Effector memory CD8-positive, alpha-beta T cell (primary cell): Measurements from ENCODE around the gene MFSD1.

Source experiments
- ATAC-seq: fragments of 150-1000 bp; cut with Tn5 transposase; replicated peaks from 2 replicates; pipeline ENCODE4 v1.10.0; 2021; ENCODE audit warnings: mild to moderate bottlenecking, moderate library complexity
- DNase-seq, 3 experiments: peaks; one replicate each; pipeline ENCODE4 v3.0.0; 2021
- H3K27ac Mint-ChIP-seq, 2 donors: one replicate each; pipeline ENCODE4 v1.8.0; 2022; ENCODE audit warnings: mild to moderate bottlenecking in 2 of 2, mixed read lengths in 2 of 2, moderate library complexity in 2 of 2
- H3K27me3 Mint-ChIP-seq, 2 donors: one replicate each; pipeline ENCODE4 v1.8.0; 2022; ENCODE audit warnings: mixed read lengths in 2 of 2
- H3K36me3 Mint-ChIP-seq: one replicate; pipeline ENCODE4 v1.8.0; 2022; ENCODE audit warnings: mild to moderate bottlenecking, moderate library complexity, mixed read lengths; ENCODE audit not compliant: insufficient read depth
- H3K4me1 Mint-ChIP-seq, 2 donors: one replicate each; pipeline ENCODE4 v1.8.0; 2022; ENCODE audit warnings: low read depth in 2 of 2, mixed read lengths in 2 of 2
- H3K4me3 Mint-ChIP-seq, 2 donors: one replicate each; pipeline ENCODE4 v1.8.0; 2022; ENCODE audit warnings: mild to moderate bottlenecking in 2 of 2, mixed read lengths in 2 of 2, moderate library complexity in 2 of 2
- H3K9me3 Mint-ChIP-seq, 2 donors: one replicate each; pipeline ENCODE4 v1.8.0; 2022; ENCODE audit warnings: mixed read lengths in 2 of 2

MFSD1 gene

DNA sequence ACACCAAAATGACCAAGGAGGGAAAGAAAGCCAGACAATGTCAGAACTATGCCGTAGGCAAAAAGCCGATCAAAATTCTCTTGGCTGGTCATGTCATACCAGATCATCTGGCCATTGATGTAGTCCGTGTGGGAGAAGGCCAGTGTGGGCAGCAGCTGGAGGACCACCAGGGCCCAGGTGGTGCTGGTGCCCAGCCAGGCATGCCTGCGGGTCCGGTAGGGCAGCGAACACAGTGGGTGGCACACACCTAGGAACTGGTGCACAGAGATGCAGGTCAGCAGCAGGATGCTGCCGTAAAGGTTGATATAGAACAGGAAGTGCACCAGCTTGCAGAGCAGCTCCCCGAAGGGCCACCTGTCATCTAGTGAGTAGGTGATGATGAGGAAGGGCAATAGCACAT is 39.5 kb downstream of the MFSD1 start:
- H3K4me1 Mint-ChIP-seq: peaks cover 5 to 13% of the 10 kb centered on the region in 2 donors
- H3K36me3 Mint-ChIP-seq: no peaks in the 10 kb centered on the region
- peaks cover 0 to 8% of the 10 kb centered on the region in 2 donors for H3K27me3 Mint-ChIP-seq
- no peak overlapping the region for H3K4me3 Mint-ChIP-seq
- no peaks in the 10 kb centered on the region for H3K9me3 Mint-ChIP-seq
- H3K27ac Mint-ChIP-seq: no peak overlapping the region
- DNase-seq: no peak
- no peak for ATAC-seq

DNA sequence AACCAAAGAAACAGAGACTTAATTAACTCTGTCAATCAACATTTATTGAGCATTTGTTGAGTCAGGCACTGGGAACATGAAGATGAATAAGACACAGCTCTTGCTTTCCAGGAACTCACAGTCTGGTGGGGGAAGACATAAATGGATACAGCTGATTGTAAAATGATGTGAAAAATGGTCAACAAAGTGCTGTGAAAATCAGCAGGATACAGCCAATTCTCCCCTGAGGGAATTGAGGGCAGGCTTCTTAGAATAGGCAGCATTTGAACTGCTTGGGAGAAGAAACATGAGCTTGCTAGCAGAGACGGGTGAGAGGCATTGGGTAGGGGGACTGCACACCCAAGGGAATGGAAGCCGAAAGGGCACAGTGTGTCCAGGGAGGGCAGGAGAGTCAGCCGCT is 41.1 kb downstream of the MFSD1 start:
- DNase-seq (no peak), ATAC-seq (no peak)
- Mint-ChIP-seq H3K4me1 (no peaks in the 10 kb centered on the region), H3K36me3 (no peaks in the 10 kb centered on the region), H3K4me3 (no peak overlapping the region), H3K27ac (no peak overlapping the region), H3K27me3 (peaks cover 0 to 17% of the 10 kb centered on the region in 2 donors), H3K9me3 (no peaks in the 10 kb centered on the region)

DNA sequence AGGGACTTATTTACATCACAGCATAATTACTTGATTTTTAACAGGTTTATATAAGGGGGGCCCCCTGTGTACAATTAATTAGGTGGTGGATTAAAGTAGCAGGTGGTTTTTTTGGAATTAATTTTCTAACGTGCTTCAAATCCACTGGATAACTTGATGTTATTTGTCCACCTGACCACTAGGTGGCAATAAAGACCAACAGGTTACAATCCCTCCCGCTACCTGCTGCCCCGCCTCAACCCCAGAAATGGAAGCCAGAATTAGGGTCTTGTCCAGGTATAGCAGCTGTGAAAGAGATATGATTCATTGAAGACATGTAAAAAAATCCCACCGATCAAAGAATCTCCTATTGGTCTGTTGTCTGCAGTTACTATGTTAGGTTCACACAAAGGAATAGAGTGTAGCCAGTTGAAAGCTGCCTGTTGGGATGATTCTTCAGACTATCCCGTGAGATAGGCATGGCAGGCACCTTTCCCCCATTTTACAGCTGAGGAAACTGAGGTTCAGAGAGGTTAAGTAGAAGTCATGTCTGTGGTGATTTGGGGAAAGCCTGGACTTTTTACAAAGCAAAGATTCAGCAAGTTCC is 44.0 kb downstream of the MFSD1 start:
- Mint-ChIP-seq H3K27ac (no peak overlapping the region), H3K4me3 (no peak overlapping the region), H3K36me3 (no peaks in the 10 kb centered on the region), H3K9me3 (no peaks in the 10 kb centered on the region), H3K4me1 (no peaks in the 10 kb centered on the region), H3K27me3 (peaks cover 0 to 19% of the 10 kb centered on the region in 2 donors)
- peak; percentile 17 to 23 (median 18) for DNase-seq
- peak; percentile 59 for ATAC-seq

DNA sequence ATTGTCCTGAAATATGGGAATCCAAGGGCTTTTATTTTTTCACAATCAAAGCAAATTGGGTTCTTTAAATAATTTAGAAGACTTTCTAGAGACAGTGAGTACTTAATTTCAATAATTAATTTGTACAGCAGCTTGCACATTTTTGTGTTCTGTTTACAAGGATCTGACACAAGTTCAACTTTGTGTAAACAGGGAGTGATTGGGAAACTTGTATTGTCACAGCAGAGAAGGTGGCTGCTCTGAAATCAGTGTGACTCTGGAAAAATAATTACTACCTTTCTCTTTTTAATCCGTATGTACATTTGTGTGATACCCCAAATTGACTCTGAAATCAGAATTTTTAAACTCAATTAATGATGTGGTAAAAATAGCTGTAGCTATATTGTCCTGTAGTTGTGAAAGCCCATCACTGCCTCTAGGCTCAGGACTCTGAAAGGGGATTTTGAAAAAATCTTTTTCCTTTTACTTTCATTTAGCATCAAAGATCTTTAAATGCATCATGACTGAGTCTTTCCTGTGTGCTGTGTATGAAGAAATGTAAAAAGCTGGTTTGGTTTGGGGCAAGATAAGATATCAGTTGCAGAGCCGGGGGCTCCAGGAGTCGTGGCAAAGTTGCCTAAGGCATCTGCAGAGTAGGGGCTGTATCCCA is 45.1 kb downstream of the MFSD1 start:
- Mint-ChIP-seq H3K27ac (no peak overlapping the region), H3K4me1 (no peaks in the 10 kb centered on the region), H3K9me3 (no peaks in the 10 kb centered on the region), H3K36me3 (no peaks in the 10 kb centered on the region), H3K27me3 (peaks cover 0 to 19% of the 10 kb centered on the region in 2 donors), H3K4me3 (no peak overlapping the region)
- ATAC-seq (no peak), DNase-seq (no peak)

DNA sequence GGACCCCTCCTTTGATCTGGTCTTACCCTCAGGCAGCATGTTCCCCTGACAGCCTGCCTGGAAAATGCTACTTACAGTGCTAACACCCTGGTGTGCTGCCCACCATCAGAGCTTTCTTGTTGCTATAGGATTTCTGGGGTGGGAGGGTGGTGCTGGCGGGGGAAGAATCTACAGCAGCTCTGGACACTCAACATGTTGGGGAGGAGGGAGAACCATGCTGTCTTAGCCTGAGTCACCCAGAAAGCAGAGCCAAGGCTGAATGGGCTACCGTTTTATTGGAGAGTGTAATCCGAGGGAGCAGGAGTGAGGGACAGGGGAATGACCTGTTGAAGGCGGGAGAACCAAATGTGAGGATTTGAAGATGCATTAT is 45.6 kb downstream of the MFSD1 start:
- H3K9me3 Mint-ChIP-seq: no peaks in the 10 kb centered on the region
- no peak overlapping the region for H3K4me3 Mint-ChIP-seq
- DNase-seq (no peak), ATAC-seq (no peak)
- no peak overlapping the region for H3K27ac Mint-ChIP-seq
- no peaks in the 10 kb centered on the region for H3K4me1 Mint-ChIP-seq
- no peaks in the 10 kb centered on the region for H3K36me3 Mint-ChIP-seq
- H3K27me3 Mint-ChIP-seq: peaks cover 0 to 19% of the 10 kb centered on the region in 2 donors

DNA sequence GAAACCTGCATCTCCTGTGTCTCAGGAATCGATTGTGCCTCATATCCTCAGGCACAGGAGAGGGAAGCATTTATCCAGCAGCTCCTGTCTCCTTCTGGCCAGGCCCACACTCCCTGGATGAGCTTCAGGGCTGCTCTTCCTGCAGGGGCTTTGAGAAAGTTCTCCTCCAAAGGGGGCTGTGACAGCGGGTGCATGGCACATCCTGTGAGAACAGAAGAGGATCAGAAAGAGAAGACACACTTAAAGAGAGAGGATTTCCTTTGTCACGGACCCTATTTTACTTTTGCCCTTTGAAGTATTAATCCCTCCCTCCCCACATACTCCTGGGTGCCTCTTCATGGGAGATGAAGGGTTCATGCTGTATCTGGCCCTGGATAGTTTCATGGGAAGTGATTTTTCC is 46.0 kb downstream of the MFSD1 start:
- H3K4me3 Mint-ChIP-seq: no peak overlapping the region
- H3K9me3 Mint-ChIP-seq: no peaks in the 10 kb centered on the region
- DNase-seq: no peak
- no peak overlapping the region for H3K27ac Mint-ChIP-seq
- H3K27me3 Mint-ChIP-seq: peaks cover 0 to 19% of the 10 kb centered on the region in 2 donors
- ATAC-seq: no peak
- no peaks in the 10 kb centered on the region for H3K36me3 Mint-ChIP-seq
- no peaks in the 10 kb centered on the region for H3K4me1 Mint-ChIP-seq

DNA sequence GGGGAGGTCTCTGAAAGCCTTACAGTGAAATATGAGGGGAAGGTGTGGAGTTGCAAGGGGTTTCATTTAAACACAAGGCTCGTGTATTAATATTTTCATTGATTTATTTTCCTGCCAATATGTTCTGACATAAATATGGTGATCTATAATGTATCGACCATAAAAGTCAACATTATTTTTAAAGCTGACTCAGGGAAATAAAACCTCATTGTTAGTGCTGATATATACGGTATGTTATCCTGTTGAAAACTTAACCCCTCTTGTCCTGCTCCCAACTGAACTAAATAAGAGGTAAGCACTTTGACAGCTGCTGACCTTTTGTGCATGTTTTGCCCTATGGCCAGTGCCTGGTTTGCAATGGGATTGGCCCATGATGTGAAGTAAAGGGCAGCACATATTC is 47.9 kb downstream of the MFSD1 start:
- peaks cover 1 to 12% of the 10 kb centered on the region in 2 donors for H3K27me3 Mint-ChIP-seq
- H3K27ac Mint-ChIP-seq: no peak overlapping the region
- no peaks in the 10 kb centered on the region for H3K4me1 Mint-ChIP-seq
- H3K36me3 Mint-ChIP-seq: no peaks in the 10 kb centered on the region
- ATAC-seq (no peak), DNase-seq (no peak)
- H3K4me3 Mint-ChIP-seq: no peak overlapping the region
- no peaks in the 10 kb centered on the region for H3K9me3 Mint-ChIP-seq

DNA sequence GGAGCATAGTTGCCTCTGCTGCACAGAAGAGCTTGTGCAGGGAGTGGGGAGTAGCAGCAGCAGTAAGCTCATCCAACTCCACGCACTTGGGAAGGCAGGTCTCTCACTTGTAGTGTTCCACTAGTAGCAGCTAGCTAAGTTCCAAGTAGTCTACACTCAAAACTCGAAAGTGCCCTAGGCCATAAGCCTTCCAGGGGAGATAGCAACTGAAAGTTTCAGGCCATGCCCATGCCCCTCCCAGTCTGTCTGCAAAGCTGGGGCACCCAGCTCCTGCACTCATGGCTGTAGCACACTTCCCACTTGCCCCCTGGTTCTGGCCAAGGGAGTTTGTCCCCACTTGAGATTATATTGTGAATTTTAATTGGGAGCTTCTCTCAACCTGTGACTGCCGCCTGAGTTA is 57.5 kb downstream of the MFSD1 start:
- no peaks in the 10 kb centered on the region for H3K36me3 Mint-ChIP-seq
- peaks cover 0 to 5% of the 10 kb centered on the region in 2 donors for H3K9me3 Mint-ChIP-seq
- DNase-seq: no peak
- peaks cover 20 to 27% of the 10 kb centered on the region in 2 donors for H3K27me3 Mint-ChIP-seq
- no peak overlapping the region for H3K27ac Mint-ChIP-seq
- H3K4me3 Mint-ChIP-seq: no peak overlapping the region
- no peaks in the 10 kb centered on the region for H3K4me1 Mint-ChIP-seq
- no peak for ATAC-seq

DNA sequence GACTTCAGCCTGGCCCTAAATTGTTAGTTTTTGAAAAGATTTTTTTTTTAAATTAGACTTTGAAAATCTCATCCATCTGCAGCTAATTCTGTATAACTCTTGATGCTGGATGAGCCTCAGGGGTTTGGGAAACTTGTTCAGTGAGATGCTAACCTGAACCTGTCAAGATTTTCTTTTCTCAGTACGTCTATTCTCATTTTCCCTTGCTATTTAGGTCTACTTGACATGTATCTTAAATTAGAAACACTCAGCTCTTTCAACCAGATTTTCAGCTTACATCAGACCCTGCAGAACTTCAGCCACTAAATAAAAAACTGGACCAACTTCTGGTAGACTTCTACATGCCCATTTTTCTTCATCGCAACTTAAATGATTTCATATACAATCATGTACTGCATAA is 61.4 kb downstream of the MFSD1 start:
- H3K36me3 Mint-ChIP-seq: no peaks in the 10 kb centered on the region
- H3K9me3 Mint-ChIP-seq: no peaks in the 10 kb centered on the region
- no peak for ATAC-seq
- H3K4me3 Mint-ChIP-seq: no peak overlapping the region
- H3K4me1 Mint-ChIP-seq: no peaks in the 10 kb centered on the region
- no peak overlapping the region for H3K27ac Mint-ChIP-seq
- H3K27me3 Mint-ChIP-seq: peaks cover 5 to 9% of the 10 kb centered on the region in 2 donors
- DNase-seq: no peak

DNA sequence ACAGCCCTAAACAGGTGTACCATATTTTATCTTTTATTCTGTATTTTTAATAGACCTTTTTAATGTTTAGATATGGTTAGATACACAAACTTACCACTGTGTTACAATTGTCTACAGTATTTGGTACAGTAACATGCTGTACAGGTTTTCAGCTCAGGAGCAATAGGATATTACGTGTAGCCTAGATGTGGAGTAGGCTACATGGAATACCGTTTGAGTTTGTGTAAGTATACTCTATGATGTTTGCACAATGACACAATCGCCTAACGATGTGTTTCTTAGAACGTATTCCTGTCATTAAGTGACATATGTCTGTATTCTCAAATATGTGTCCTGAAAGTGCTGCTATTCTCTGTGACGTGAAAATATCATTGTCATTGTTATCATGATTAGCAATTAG is 62.6 kb downstream of the MFSD1 start:
- Mint-ChIP-seq H3K27me3 (peaks cover 5 to 9% of the 10 kb centered on the region in 2 donors), H3K9me3 (no peaks in the 10 kb centered on the region), H3K36me3 (no peaks in the 10 kb centered on the region), H3K27ac (no peak overlapping the region), H3K4me3 (no peak overlapping the region), H3K4me1 (no peaks in the 10 kb centered on the region)
- no peak for DNase-seq
- no peak for ATAC-seq

DNA sequence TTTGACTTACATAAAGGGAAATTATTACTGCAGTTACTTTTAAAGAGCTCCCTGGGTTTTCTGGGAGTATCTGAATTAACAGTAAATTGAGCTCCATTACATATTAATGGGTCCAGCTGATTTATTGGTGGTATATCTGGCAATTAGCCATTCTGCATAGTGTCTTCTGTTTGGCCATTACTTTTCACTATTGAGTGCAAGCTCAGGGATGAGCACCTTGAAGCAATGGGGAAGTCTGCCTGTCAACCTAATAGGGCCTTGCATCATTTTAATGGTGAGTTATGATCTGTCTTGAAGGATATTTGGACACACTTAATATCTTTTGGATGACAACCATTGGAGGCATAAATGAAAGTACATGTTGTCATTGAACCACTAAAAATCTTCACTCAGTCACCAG is 73.8 kb downstream of the MFSD1 start:
- no peaks in the 10 kb centered on the region for H3K9me3 Mint-ChIP-seq
- DNase-seq (no peak), ATAC-seq (no peak)
- H3K27me3 Mint-ChIP-seq: no peaks in the 10 kb centered on the region
- no peak overlapping the region for H3K4me3 Mint-ChIP-seq
- H3K27ac Mint-ChIP-seq: no peak overlapping the region
- no peaks in the 10 kb centered on the region for H3K4me1 Mint-ChIP-seq
- no peaks in the 10 kb centered on the region for H3K36me3 Mint-ChIP-seq
